AG04450 (cell line): ENCODE results near the gene SOX18. TPM values are rescaled to one million over a fixed set of nuclear protein-coding genes. Genes with fewer than 3 reads are reported as not detected.

Source experiments
- CTCF ChIA-PET: fragments of 300-600, 350-600 bp; formaldehyde crosslinking; extraction: SDS; loops from one replicate; lab custom pipeline; 2022; ENCODE audit warnings: antibody characterized with exemption, inconsistent platforms; lab: Charles Lee
- POLR2A ChIA-PET: fragments of 350-600 bp; formaldehyde crosslinking; extraction: SDS; loops from one replicate; lab custom pipeline; 2021; ENCODE audit warnings: antibody characterized with exemption, inconsistent platforms; lab: Yijun Ruan, JAX
- DNase-seq: peaks from one replicate; pipeline ENCODE4 v3.0.0-alpha.2; 2011; ENCODE audit warnings: low read depth, low spot score
- H3K27ac ChIP-seq: one replicate; pipeline ENCODE4 v1.5.1; 2012; ENCODE audit warnings: low read depth, low read length, control low read depth
- H3K27me3 ChIP-seq: one replicate; pipeline ENCODE4 v1.6.0; 2012; ENCODE audit warnings: low read length; ENCODE audit not compliant: control insufficient read depth, insufficient read depth
- H3K4me3 ChIP-seq: 2 replicates; pipeline ENCODE4 v1.5.1; 2011; ENCODE audit warnings: mild to moderate bottlenecking, low read depth, low read length, control low read depth
- H3K9me3 ChIP-seq: 2 replicates; pipeline ENCODE4 v1.5.1; 2012; ENCODE audit warnings: low read length; ENCODE audit not compliant: control insufficient read depth, insufficient read depth
- CTCF ChIP-seq: IDR thresholded peaks from 2 replicates; pipeline ENCODE4 v1.5.1; 2011; ENCODE audit warnings: low read depth, low read length, control low read depth, inconsistent platforms
- polyA plus RNA-seq: library from polyadenylated mRNA; depleted of rRNA; stranded (reverse); fragments of >200 nt; gene quantifications from 2 replicates; pipeline ENCODE4 v1.2.3, GENCODE V29; 2011

The SOX18 gene
- polyA plus RNA-seq, 1 experiment, result not detected

DNA sequence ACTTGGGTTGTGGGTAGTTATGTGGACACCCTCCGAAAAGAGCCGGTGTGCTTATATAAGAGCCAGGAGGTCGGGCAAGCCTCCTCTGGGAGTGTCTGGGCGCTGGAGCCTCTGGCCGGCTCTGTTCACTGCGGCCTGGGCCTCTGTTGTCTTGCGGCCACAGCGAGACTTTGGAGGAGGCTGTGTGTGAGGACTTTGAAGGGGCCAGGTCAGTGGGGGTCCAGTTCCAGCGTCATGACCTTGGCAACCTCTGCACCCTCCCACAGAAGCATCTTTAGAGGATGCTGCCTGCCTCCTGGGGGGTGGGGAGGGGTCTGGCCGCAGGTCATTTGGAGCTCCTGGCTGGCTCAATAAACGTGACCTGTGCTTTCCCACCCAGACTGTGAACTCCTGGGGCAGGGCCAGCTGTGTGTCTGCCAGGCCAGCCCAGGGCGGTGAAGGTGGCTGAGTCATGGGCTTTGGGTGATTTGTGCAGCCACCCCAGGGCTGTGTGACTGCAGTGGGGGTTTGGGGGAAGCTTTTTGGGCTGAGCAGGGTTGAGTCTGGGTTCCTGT lies 14.8 kb upstream of the SOX18 start:
- CTCF ChIA-PET, result interaction anchor here (1.1 kb wide), 1 partner anchor 56 kb away, joined by 4 read pairs; no protein-coding TSS in a partner anchor
- Histone ChIP-seq H3K27me3 (no peaks in the 10 kb centered on the region), H3K9me3 (no peaks in the 10 kb centered on the region; the same call in 1 of the 2 replicates), H3K4me3 (peak overlapping the region; percentile 88), H3K27ac (peak overlapping the region; percentile 21)
- POLR2A ChIA-PET, result no interaction called here
- no peak for TF ChIP-seq CTCF
- no peak for DNase-seq

DNA sequence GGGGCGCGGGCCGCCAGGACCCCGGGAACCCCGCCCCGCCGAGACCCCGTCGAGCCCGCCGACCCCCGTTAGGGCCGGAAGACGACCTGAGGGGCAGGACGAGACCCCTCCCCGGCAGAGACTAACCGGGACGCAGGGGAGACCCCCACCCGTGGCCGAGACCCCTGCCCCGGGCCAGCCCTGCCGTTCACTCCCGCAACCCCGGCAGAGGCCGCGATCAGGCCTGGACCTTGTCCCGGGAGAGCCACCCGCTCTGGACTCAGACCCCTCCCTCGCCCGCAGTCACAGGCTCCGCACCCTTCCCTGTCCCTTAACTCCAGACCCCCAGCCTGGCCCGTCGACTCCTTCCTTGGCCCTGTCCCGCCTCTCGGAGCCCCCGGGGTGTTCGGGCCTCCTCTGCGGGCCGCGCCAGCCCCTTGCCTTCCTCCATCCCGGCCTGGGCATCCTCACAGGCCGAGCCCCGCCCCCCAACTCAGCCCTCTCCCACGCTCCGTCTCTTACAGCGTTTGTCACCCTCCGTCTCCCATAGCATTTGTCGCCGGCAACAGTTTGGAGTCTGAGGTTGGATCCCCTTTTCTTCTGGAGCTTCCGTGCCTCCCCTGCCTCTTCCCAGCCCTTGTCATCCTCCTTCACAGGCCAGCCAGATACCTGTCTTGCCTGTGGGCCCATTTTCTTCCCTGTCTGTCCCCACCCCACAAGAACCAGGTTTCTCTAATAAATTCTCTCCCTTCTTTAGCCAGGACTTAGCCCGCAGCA lies 14.1 kb upstream of the SOX18 start:
- Histone ChIP-seq H3K4me3 (peak overlapping the region; percentile 88), H3K9me3 (no peaks in the 10 kb centered on the region; the same call in 1 of the 2 replicates), H3K27ac (peak overlapping the region; percentile 21), H3K27me3 (no peaks in the 10 kb centered on the region)
- POLR2A ChIA-PET, result interaction anchor here (0.6 to 0.9 kb wide), 4 partner anchors 13 to 229 kb away, joined by 3 to 6 read pairs (median 4); partner anchors contain the start of gene TPD52L2
- CTCF ChIA-PET, result interaction anchor here (1.1 to 1.3 kb wide), 2 partner anchors 24 to 57 kb away, joined by 4 to 6 read pairs; no protein-coding TSS in a partner anchor
- no peak for DNase-seq
- no peak for TF ChIP-seq CTCF

DNA sequence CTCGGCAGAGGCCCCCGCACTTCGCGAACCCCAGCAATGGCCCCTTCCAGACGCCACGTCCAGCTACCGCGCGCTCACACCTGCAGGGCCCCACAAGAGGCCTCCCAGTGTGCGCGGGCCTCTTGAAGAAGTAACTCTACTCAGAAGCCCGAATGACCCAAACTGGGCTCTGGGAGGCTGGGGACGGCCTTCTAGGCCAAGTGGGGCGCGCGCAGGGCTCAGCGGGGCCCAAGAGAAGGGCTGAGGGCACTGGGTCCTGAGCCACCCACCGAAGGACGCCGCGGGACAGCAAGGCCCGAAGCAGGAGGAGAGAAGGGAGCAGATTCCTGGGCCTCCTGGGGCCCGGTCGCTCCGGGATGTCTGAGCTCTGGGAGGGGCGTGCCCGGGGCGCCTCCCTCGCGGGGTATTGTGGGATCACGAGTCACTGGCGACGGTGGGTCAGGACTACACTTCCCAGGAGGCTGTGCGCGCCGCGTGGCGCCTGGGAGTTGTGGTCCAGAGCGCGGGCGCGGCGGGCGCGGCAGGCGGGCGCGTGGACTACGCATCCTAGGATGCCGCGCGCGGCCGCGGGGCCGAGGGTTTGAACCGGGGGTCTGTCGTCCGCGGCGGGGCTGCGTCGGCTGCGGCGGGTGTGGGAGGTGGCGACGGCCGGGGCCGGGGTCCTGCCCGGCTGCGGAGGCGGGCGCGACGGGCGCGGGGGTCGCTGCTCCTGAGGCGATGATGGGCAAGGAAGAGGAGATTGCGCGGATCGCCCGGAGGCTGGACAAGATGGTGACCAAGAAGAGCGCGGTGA lies 13.4 kb upstream of the SOX18 start, which contains the start of gene TCEA2:
Gene TCEA2, plus strand, starts transcription at position 603 of the 793 bp plus-strand sequence. Its CDS starts 115 bp downstream, at position 718.
- CTCF ChIA-PET, result interaction anchor here (0.7 to 1.3 kb wide), 2 partner anchors 24 to 82 kb away, joined by 3 to 6 read pairs; partner anchors contain the start of gene PRPF6
- POLR2A ChIA-PET, result interaction anchor here (0.6 to 1.0 kb wide), 5 partner anchors 12 to 791 kb away, joined by 3 to 6 read pairs (median 4); partner anchors contain the start of gene TPD52L2

GRCh38 chr20:64062276-64062595 lies 12.8 kb upstream of the SOX18 start:
- ChIA-PET POLR2A (interaction anchor here (0.9 to 1.0 kb wide), 2 partner anchors 12 to 790 kb away, joined by 4 to 5 read pairs; no protein-coding TSS in a partner anchor), CTCF (interaction anchor here (0.7 to 1.3 kb wide), 2 partner anchors 23 to 82 kb away, joined by 3 to 6 read pairs; partner anchors contain the start of gene PRPF6)
- Histone ChIP-seq H3K4me3 (peak overlapping the region; percentile 65), H3K27ac (peak overlapping the region; percentile 80), H3K27me3 (peaks cover under 1% of the 10 kb centered on the region), H3K9me3 (no peaks in the 10 kb centered on the region; the same call in 1 of the 2 replicates)
- TF ChIP-seq CTCF, result no peak
- no peak for DNase-seq

More for the DNA sequence above, 13.4 kb upstream of the SOX18 start, which contains the start of gene TCEA2:
- DNase-seq, result peak; percentile 78
- Histone ChIP-seq H3K27me3 (no peaks in the 10 kb centered on the region), H3K4me3 (peak within 1 kb of the TSS; percentile 88), H3K9me3 (no peaks in the 10 kb centered on the region; the same call in 1 of the 2 replicates), H3K27ac (peak within 1 kb of the TSS; percentile 80)
- TF ChIP-seq CTCF, result no peak
